ENCODE measurements around the gene KIZ. TPM values are rescaled to one million over a fixed set of nuclear protein-coding genes. Genes with fewer than 3 reads are reported as not detected.

KIZ gene
- total RNA-seq, 1 experiment from 2014 or later, result 9.1 TPM

DNA sequence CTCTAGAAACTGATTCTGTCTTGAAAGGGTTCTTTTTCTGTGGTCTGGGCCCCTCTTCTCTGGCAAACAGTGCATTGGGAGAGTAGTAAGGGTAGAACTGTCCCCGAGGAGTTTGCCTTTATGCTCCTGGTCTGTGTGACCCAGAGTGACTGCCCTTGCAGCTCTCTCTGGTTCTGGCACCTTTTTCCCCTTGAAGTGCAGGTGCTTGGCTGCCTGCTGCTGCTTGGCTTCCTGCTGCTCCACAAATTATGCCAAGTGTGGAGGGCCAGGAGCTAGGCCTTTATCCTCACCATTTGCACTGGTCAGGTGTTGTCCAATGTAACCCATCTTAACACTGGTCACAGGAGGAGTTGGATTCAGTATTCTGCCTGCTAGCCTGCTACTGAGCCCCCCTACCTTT, 11.2 kb downstream of the KIZ start:
- no peaks in the 10 kb centered on the region for H3K36me3 ChIP-seq (ENCODE audit: insufficient read depth, low read length, poor library complexity, severe bottlenecking)
- H3K4me3 ChIP-seq (ENCODE audit: low read depth, low read length, poor library complexity, severe bottlenecking), result no peak overlapping the region
- no peaks in the 10 kb centered on the region for H3K27me3 ChIP-seq (replicated peaks; ENCODE audit: insufficient read depth, low read depth, low read length, poor library complexity)
- no peak overlapping the region for H3K27ac ChIP-seq (ENCODE audit: low read depth, low read length, poor library complexity, severe bottlenecking)
- intact Hi-C loops (cut with micrococcal nuclease; ENCODE audit: unreplicated experiment), result no loop called here
- CTCF ChIA-PET, result interaction anchor here (0.6 kb wide), 1 partner anchor 21 kb away, joined by 3 read pairs; no protein-coding TSS in a partner anchor
- H3K9me3 ChIP-seq (ENCODE audit: low read depth, low read length, poor library complexity, severe bottlenecking), result no peaks in the 10 kb centered on the region
- no peak for DNase-seq (ENCODE audit: low spot score)
- POLR2A ChIA-PET (ENCODE audit: low non-redundant PET), result no interaction called here
- no peaks in the 10 kb centered on the region for H3K4me1 ChIP-seq (ENCODE audit: insufficient read depth, low read length, poor library complexity, severe bottlenecking)
- no peak for TF ChIP-seq EZH2 (IDR thresholded peaks at IDR 0.05; ENCODE audit: borderline replicate concordance, low read depth, low read length, poor library complexity, severe bottlenecking)
- TF ChIP-seq, protein P1, sequence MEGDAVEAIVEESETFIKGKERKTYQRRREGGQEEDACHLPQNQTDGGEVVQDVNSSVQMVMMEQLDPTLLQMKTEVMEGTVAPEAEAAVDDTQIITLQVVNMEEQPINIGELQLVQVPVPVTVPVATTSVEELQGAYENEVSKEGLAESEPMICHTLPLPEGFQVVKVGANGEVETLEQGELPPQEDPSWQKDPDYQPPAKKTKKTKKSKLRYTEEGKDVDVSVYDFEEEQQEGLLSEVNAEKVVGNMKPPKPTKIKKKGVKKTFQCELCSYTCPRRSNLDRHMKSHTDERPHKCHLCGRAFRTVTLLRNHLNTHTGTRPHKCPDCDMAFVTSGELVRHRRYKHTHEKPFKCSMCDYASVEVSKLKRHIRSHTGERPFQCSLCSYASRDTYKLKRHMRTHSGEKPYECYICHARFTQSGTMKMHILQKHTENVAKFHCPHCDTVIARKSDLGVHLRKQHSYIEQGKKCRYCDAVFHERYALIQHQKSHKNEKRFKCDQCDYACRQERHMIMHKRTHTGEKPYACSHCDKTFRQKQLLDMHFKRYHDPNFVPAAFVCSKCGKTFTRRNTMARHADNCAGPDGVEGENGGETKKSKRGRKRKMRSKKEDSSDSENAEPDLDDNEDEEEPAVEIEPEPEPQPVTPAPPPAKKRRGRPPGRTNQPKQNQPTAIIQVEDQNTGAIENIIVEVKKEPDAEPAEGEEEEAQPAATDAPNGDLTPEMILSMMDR (conservative IDR thresholded peaks at IDR 0.05; ENCODE audit: low read depth, low read length), result no peak
- BruUV-seq (replicated peaks), result no TSS peak

DNA sequence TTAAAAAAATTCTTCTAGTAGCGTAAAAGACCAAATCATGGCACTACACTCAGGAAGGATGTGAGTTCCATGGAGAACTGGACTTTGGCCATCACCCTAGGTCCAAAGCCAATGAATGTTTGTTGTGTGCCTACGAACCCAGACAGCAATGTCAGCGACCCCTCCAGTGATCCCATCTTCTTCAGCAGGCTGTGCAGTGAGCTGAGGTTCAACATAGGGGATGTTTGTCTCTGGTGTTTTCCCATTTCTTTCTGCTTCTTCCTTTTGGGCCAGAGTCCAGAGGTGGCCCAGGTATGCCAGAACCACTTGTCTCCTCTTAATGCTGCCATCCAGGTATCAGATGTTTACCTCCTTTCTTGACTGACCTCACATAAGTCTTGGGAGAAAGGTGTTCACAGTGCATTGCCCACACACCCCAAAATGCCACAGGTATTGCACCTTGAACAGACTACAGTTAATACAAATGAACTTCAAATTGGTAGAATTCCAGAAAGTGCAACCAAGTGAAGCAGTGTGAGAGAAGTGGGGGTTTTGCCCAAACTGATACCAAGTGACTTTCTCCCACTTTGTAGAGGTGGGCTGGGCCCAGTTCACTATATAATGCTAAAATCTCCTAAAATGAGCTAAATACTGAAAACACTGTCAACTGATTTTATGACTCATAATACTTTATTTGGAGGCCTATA, 14.1 kb downstream of the KIZ start:
- BruUV-seq (replicated peaks), result no TSS peak

DNA sequence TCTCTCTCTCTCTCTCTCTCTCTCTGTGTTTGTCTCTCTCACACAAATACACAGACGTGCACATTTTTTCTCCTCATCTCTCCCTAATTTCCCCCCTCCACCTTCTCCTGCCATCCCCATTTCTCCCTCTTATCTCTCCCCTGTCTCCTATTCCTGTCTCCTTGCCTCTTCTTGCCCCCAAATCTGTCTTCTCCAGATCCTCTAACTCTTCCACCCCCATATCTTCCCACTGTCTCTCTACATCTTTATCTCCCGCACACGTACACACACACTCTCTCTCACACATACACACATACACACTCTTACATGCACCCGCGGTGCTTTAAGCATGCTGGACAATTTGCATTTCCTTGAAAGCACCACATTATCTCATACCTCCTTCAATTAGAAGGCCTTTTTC, 15.9 kb downstream of the KIZ start:
- intact Hi-C loops (cut with micrococcal nuclease; ENCODE audit: unreplicated experiment), result no loop called here
- no peaks in the 10 kb centered on the region for H3K36me3 ChIP-seq (ENCODE audit: insufficient read depth, low read length, poor library complexity, severe bottlenecking)
- POLR2A ChIA-PET (ENCODE audit: low non-redundant PET), result no interaction called here
- CTCF ChIA-PET, result no interaction called here
- no peaks in the 10 kb centered on the region for H3K9me3 ChIP-seq (ENCODE audit: low read depth, low read length, poor library complexity, severe bottlenecking)
- no peak overlapping the region for H3K4me3 ChIP-seq (ENCODE audit: low read depth, low read length, poor library complexity, severe bottlenecking)
- H3K27ac ChIP-seq (ENCODE audit: low read depth, low read length, poor library complexity, severe bottlenecking), result no peak overlapping the region
- no TSS peak for BruUV-seq (replicated peaks)
- TF ChIP-seq, protein P1 (conservative IDR thresholded peaks at IDR 0.05; ENCODE audit: low read depth, low read length), result no peak
- TF ChIP-seq EZH2 (IDR thresholded peaks at IDR 0.05; ENCODE audit: borderline replicate concordance, low read depth, low read length, poor library complexity, severe bottlenecking), result no peak
- H3K27me3 ChIP-seq (replicated peaks; ENCODE audit: insufficient read depth, low read depth, low read length, poor library complexity), result no peaks in the 10 kb centered on the region
- H3K4me1 ChIP-seq (ENCODE audit: insufficient read depth, low read length, poor library complexity, severe bottlenecking), result no peaks in the 10 kb centered on the region
- no peak for DNase-seq (ENCODE audit: low spot score)

More for the DNA sequence above, 14.1 kb downstream of the KIZ start:
- no peak for TF ChIP-seq EZH2 (IDR thresholded peaks at IDR 0.05; ENCODE audit: borderline replicate concordance, low read depth, low read length, poor library complexity, severe bottlenecking)
- TF ChIP-seq, protein P1 (conservative IDR thresholded peaks at IDR 0.05; ENCODE audit: low read depth, low read length), result no peak
- intact Hi-C loops (cut with micrococcal nuclease; ENCODE audit: unreplicated experiment), result no loop called here
- Histone ChIP-seq H3K4me1 (ENCODE audit: insufficient read depth, low read length, poor library complexity, severe bottlenecking) (no peaks in the 10 kb centered on the region), H3K27me3 (replicated peaks; ENCODE audit: insufficient read depth, low read depth, low read length, poor library complexity) (no peaks in the 10 kb centered on the region), H3K9me3 (ENCODE audit: low read depth, low read length, poor library complexity, severe bottlenecking) (no peaks in the 10 kb centered on the region), H3K36me3 (ENCODE audit: insufficient read depth, low read length, poor library complexity, severe bottlenecking) (no peaks in the 10 kb centered on the region), H3K4me3 (ENCODE audit: low read depth, low read length, poor library complexity, severe bottlenecking) (no peak overlapping the region), H3K27ac (ENCODE audit: low read depth, low read length, poor library complexity, severe bottlenecking) (no peak overlapping the region)
- CTCF ChIA-PET, result no interaction called here
- POLR2A ChIA-PET (ENCODE audit: low non-redundant PET), result no interaction called here
- no peak for DNase-seq (ENCODE audit: low spot score)

Measured in A673 (cell line).